Psoas muscle (tissue), 8 donors: ENCODE data around the gene LCP2. TPM values are rescaled to one million over a fixed set of nuclear protein-coding genes. Genes with fewer than 3 reads are reported as not detected.

ENCODE experiments used
- ATAC-seq, 4 donors: fragments of 200-7000 bp; cut with Tn5 transposase; one replicate each; pipeline ENCODE4 v1.9.1; 2020; ENCODE audit warnings: moderate library complexity in 3 of 4, mild to moderate bottlenecking in 2 of 4
- DNase-seq, 2 donors: peaks; one replicate each; pipeline ENCODE4 v3.0.0-alpha.2; 2020
- H3K27ac ChIP-seq: fragments of 200-600 bp; one replicate; pipeline ENCODE4 v1.8.0; 2022
- H3K27me3 ChIP-seq, 3 donors: fragments of 200-600 bp in 1 of 3; one replicate each; pipeline versions ENCODE4 v1.6.1 to v1.8.0; 2013 to 2022; ENCODE audit warnings: low read length in 2 of 3, mild to moderate bottlenecking in 2 of 3, moderate library complexity in 1 of 3; ENCODE audit not compliant: insufficient read depth in 3 of 3
- H3K36me3 ChIP-seq, 2 donors: fragments of 200-600 bp in 1 of 2; one replicate each; pipeline versions ENCODE4 v1.6.1 to v1.8.0; 2013 to 2022; ENCODE audit warnings: low read depth in 1 of 2, mild to moderate bottlenecking in 1 of 2, moderate library complexity in 1 of 2; ENCODE audit not compliant: insufficient read depth in 1 of 2
- H3K4me1 ChIP-seq: fragments of 200-600 bp; one replicate; pipeline ENCODE4 v1.8.0; 2022
- H3K4me3 ChIP-seq: fragments of 200-600 bp; one replicate; pipeline ENCODE4 v1.8.0; 2022; ENCODE audit warnings: mild to moderate bottlenecking
- H3K9me3 ChIP-seq: fragments of 200-600 bp; one replicate; pipeline ENCODE4 v1.8.0; 2022
- WGBS, 3 donors: extraction: QIAGEN DNeasy Blood & Tissue Kit; methylation state at CpG; one replicate each; pipeline versions ENCODE4 v1.1.6 to v1.1.7; 2013; 5-methylcytosine and 5-hydroxymethylcytosine counted together
- intact Hi-C, 2 donors: fragments of 100-400 bp; cut with DNase I; formaldehyde crosslinking; loops; one replicate each; pipeline versions ENCODE4 v1.11.0 to v1.14.2; 2022
- polyA plus RNA-seq, 3 donors: library from polyadenylated mRNA; stranded (reverse); fragments of 200-250 nt; gene quantifications; one replicate each; pipeline ENCODE4 v1.2.3, GENCODE V29; 2013
- total RNA-seq, 4 donors: library from RNA; stranded (reverse); fragmentation: NEBNext Ultra II Directional in 2 of 4; extraction: Animal tissue kit (Norgen Biotek cat#: 25700) in 2 of 4; gene quantifications; one replicate each; pipeline versions ENCODE4 v1.2.1 to v1.2.4, GENCODE V29; 2021 to 2023
- TF ChIP-seq, protein P1 (sequence below): fragments of 200-600 bp; IDR thresholded peaks from one replicate; pipeline ENCODE4 v1.8.0; 2022; ENCODE audit warnings: antibody characterized with exemption
- donor health status: healthy with polysubstance abuse.
- donor health status: DM: no; HTN: no; CAD: no; lungs with moderate emphysema.
- donor health status: Bipolar disorder and iron deficiency.
- donor health status: healthy.
- donor health status: DM: yes; HTN: yes; CAD: no.
- donor health status: DM: no; HTN: no; CAD: no.
- donor health status: DM: no; HTN: no; CAD: no.
- donor health status: DM: yes; HTN: yes; CAD: no.

The LCP2 gene
- total and polyA plus RNA-seq, 7 donors = 0.76 to 6.0 (median 4.2) TPM

DNA sequence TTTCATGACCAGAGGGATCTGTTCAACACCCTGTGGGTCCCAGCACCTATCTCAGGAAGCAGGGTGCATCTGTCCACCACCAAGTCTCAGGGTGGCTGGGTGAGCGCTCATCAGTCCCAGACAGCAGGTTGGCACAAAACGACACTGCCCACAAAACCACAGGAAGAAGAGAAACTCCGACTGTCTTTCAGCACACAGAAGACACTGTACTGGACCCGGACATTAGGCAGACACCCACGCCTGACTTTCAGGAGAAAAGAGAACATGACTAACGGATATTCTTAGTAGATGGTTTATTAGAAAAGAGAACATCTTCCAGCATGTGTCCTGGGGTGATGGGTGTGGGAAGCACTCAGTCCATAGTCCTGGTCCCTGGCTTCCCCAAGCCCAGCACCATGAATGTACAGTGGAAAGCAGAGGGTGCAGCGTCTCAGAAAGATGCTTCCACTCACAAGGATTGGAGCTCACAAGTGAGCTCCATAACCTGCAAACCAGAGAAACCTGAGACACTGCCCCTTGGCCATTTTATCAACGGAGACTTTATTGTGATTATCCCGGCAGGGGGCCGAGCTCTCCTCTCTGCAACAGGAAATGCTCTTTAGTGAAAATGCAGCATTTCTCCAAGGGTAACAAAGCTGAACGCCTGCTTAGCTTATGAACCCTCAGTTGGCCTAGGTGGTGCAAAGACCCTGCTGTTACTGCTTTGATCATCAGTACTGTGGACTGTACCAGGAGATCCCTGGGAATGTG is 35.8 kb upstream of the LCP2 start:
- TF ChIP-seq, protein P1, sequence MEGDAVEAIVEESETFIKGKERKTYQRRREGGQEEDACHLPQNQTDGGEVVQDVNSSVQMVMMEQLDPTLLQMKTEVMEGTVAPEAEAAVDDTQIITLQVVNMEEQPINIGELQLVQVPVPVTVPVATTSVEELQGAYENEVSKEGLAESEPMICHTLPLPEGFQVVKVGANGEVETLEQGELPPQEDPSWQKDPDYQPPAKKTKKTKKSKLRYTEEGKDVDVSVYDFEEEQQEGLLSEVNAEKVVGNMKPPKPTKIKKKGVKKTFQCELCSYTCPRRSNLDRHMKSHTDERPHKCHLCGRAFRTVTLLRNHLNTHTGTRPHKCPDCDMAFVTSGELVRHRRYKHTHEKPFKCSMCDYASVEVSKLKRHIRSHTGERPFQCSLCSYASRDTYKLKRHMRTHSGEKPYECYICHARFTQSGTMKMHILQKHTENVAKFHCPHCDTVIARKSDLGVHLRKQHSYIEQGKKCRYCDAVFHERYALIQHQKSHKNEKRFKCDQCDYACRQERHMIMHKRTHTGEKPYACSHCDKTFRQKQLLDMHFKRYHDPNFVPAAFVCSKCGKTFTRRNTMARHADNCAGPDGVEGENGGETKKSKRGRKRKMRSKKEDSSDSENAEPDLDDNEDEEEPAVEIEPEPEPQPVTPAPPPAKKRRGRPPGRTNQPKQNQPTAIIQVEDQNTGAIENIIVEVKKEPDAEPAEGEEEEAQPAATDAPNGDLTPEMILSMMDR = no peak
- no peaks in the 10 kb centered on the region for H3K27me3 ChIP-seq
- intact Hi-C loops = no loop called here
- WGBS, 3 donors = 60 to 65% (median 63%) methylated on average over 11 of the region's 11 CpGs
- H3K9me3 ChIP-seq = no peaks in the 10 kb centered on the region
- H3K4me1 ChIP-seq = peaks cover 3% of the 10 kb centered on the region
- H3K36me3 ChIP-seq = no peaks in the 10 kb centered on the region
- ATAC-seq (no peak), DNase-seq (no peak)
- H3K4me3 ChIP-seq = no peak overlapping the region
- no peak overlapping the region for H3K27ac ChIP-seq

DNA sequence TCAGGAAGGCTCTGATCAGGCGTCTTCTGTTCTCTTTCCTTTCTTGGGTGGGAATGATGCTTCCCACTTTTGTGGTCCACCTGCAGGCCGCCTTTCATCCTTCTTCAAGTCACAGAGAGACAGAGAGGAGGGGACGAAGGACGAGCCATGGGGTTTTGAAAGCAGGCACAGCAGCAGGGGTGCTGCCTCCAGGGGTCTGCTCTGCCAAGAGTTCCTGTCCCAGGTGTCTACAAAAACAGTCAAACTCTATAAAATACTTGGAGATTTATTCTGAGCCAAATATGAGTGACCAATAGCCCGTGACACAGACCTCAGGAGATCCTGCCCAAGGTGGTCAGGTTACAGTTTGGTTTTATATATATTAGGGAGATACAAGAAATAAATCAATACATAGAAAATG is 34.5 kb upstream of the LCP2 start:
- intact Hi-C loops = no loop called here
- WGBS, 3 donors = 90 to 92% (median 91%) methylated on average over 5 of the region's 5 CpGs
- Histone ChIP-seq H3K36me3 (no peaks in the 10 kb centered on the region), H3K4me3 (no peak overlapping the region), H3K27ac (peak overlapping the region; percentile 38), H3K27me3 (no peaks in the 10 kb centered on the region), H3K4me1 (peaks cover 3% of the 10 kb centered on the region), H3K9me3 (no peaks in the 10 kb centered on the region)
- DNase-seq (no peak), ATAC-seq (no peak)
- TF ChIP-seq, protein P1 = no peak

DNA sequence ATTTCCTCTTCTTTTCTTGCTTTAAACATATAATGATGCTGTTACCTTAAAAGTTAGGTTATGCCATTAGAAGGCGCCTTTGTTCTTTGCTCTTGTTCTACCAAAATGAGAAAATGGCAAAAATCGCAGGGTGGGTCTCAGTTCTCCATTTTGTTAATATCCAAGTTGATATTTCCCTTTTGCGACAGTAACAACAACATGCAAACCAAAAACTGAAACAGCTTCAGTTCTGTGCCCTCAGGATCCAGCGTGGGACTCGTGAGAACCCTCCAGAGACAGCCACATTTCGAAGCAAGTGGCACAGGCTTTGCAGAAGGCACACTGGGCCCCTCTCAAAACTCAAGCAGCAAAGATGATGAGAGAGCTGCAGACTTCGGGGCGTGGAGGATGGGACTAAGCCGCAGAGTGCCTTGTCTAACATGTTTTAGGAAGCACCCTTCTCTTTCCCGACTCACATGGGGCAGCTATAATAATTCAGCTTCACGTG is 33.0 kb upstream of the LCP2 start:
- intact Hi-C loops = no loop called here
- peaks cover 3% of the 10 kb centered on the region for H3K4me1 ChIP-seq

DNA sequence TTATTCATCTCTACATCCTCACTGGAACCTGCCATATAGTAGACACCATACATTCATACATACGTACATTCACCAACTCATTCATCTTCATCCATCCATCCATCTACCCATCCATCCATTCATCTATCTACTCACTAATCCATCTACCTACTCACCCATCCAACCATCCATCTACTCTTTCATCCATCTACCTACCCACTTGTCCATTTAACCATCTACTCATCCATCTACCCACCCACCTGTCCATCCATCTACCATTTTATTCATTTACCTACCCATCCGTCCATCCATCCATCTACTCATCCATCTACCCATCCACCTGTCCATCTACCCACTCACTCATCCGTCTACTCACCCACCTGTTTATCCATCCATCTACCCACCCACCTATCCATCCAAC is 31.9 kb upstream of the LCP2 start:
- peaks cover 3% of the 10 kb centered on the region for H3K4me1 ChIP-seq
- 73 to 88% (median 77%) methylated on average over 3 of the region's 3 CpGs for WGBS, 3 donors

More for the DNA sequence above, 33.0 kb upstream of the LCP2 start:
- Histone ChIP-seq H3K27ac (peak overlapping the region; percentile 41), H3K27me3 (no peaks in the 10 kb centered on the region), H3K36me3 (no peaks in the 10 kb centered on the region), H3K9me3 (no peaks in the 10 kb centered on the region), H3K4me3 (no peak overlapping the region)
- TF ChIP-seq, protein P1 = no peak
- ATAC-seq (peak in 1 of 4 donors; percentile 7), DNase-seq (no peak)
- WGBS, 3 donors = 64 to 72% (median 66%) methylated on average over 11 of the region's 11 CpGs

More for the DNA sequence above, 31.9 kb upstream of the LCP2 start:
- Histone ChIP-seq H3K4me3 (no peak overlapping the region), H3K9me3 (no peaks in the 10 kb centered on the region), H3K36me3 (no peaks in the 10 kb centered on the region), H3K27me3 (no peaks in the 10 kb centered on the region), H3K27ac (no peak overlapping the region)
- DNase-seq (no peak), ATAC-seq (no peak)
- intact Hi-C loops = no loop called here
- TF ChIP-seq, protein P1 = no peak
